ENCODE data around the gene MYCBP2. TPM values are rescaled to one million over a fixed set of nuclear protein-coding genes. Genes with fewer than 3 reads are reported as not detected.

Gene MYCBP2
- total RNA-seq, 4 donors from 2014 or later, result 42.4 to 262 (median 71.0) TPM

- H3K36me3 ChIP-seq, result peaks cover 0 to 72% (median 0%) of the 10 kb centered on the region in 3 donors
- H3K4me3 ChIP-seq, result no peak overlapping the region
- no peaks in the 10 kb centered on the region for H3K9me3 ChIP-seq
- TF ChIP-seq POLR2A (IDR thresholded peaks at IDR 0.05) (no peak), CTCF (IDR thresholded peaks at IDR 0.05) (no peak)
- DNase-seq, result no peak
- H3K27ac ChIP-seq, result no peak overlapping the region
- no peaks in the 10 kb centered on the region for H3K4me1 ChIP-seq
- no peaks in the 10 kb centered on the region for H3K27me3 ChIP-seq
Measured at GRCh38 chr13:77061362-77061761, 265.5 kb downstream of the MYCBP2 start.

GRCh38 chr13:77056886-77057285 lies 270.0 kb downstream of the MYCBP2 start:
- DNase-seq, result no peak
- H3K27me3 ChIP-seq, result no peaks in the 10 kb centered on the region
- TF ChIP-seq POLR2A (IDR thresholded peaks at IDR 0.05) (no peak), CTCF (IDR thresholded peaks at IDR 0.05) (no peak)
- no peak overlapping the region for H3K27ac ChIP-seq
- H3K4me3 ChIP-seq, result no peak overlapping the region
- no peaks in the 10 kb centered on the region for H3K4me1 ChIP-seq
- H3K36me3 ChIP-seq, result peaks cover 0 to 67% (median 0%) of the 10 kb centered on the region in 3 donors
- H3K9me3 ChIP-seq, result no peaks in the 10 kb centered on the region

- H3K36me3 ChIP-seq, result peaks cover 0 to 65% (median 0%) of the 10 kb centered on the region in 3 donors
- TF ChIP-seq POLR2A (IDR thresholded peaks at IDR 0.05), result no peak
- no peak for TF ChIP-seq CTCF (IDR thresholded peaks at IDR 0.05)
- no peak for DNase-seq
- H3K9me3 ChIP-seq, result no peaks in the 10 kb centered on the region
- H3K27me3 ChIP-seq, result no peaks in the 10 kb centered on the region
- no peak overlapping the region for H3K27ac ChIP-seq
- no peak overlapping the region for H3K4me3 ChIP-seq
- H3K4me1 ChIP-seq, result no peaks in the 10 kb centered on the region
Measured at GRCh38 chr13:77056382-77056781, 270.5 kb downstream of the MYCBP2 start.

- no peak for DNase-seq
- Histone ChIP-seq H3K36me3 (peaks cover 0 to 56% (median 0%) of the 10 kb centered on the region in 3 donors), H3K4me3 (no peak overlapping the region), H3K9me3 (no peaks in the 10 kb centered on the region), H3K4me1 (no peaks in the 10 kb centered on the region), H3K27me3 (no peaks in the 10 kb centered on the region), H3K27ac (no peak overlapping the region)
- TF ChIP-seq POLR2A (IDR thresholded peaks at IDR 0.05) (no peak), CTCF (IDR thresholded peaks at IDR 0.05) (no peak)
Measured at GRCh38 chr13:77055158-77055557, 271.7 kb downstream of the MYCBP2 start.

- Histone ChIP-seq H3K27me3 (no peaks in the 10 kb centered on the region), H3K36me3 (peaks cover 0 to 57% (median 0%) of the 10 kb centered on the region in 3 donors)
- TF ChIP-seq POLR2A (IDR thresholded peaks at IDR 0.05) (no peak), CTCF (IDR thresholded peaks at IDR 0.05) (no peak)
Measured at GRCh38 chr13:77053192-77053591, 273.7 kb downstream of the MYCBP2 start.

GRCh38 chr13:77048681-77049080 lies 278.2 kb downstream of the MYCBP2 start:
- Histone ChIP-seq H3K27ac (no peak overlapping the region), H3K9me3 (no peaks in the 10 kb centered on the region), H3K4me3 (no peak overlapping the region), H3K27me3 (no peaks in the 10 kb centered on the region), H3K4me1 (no peaks in the 10 kb centered on the region), H3K36me3 (peaks cover 0 to 28% (median 0%) of the 10 kb centered on the region in 3 donors)
- TF ChIP-seq CTCF (IDR thresholded peaks at IDR 0.05) (no peak), POLR2A (IDR thresholded peaks at IDR 0.05) (no peak)
- no peak for DNase-seq

More at GRCh38 chr13:77053192-77053591, 273.7 kb downstream of the MYCBP2 start:
- Histone ChIP-seq H3K9me3 (no peaks in the 10 kb centered on the region), H3K4me3 (no peak overlapping the region), H3K27ac (no peak overlapping the region), H3K4me1 (no peaks in the 10 kb centered on the region)
- no peak for DNase-seq
